ENCODE results near the gene DOK4. TPM values are rescaled to one million over a fixed set of nuclear protein-coding genes. Genes with fewer than 3 reads are reported as not detected.

The DOK4 gene
- total and polyA plus RNA-seq, 8 donors = 27.7 to 108 (median 31.0) TPM

DNA sequence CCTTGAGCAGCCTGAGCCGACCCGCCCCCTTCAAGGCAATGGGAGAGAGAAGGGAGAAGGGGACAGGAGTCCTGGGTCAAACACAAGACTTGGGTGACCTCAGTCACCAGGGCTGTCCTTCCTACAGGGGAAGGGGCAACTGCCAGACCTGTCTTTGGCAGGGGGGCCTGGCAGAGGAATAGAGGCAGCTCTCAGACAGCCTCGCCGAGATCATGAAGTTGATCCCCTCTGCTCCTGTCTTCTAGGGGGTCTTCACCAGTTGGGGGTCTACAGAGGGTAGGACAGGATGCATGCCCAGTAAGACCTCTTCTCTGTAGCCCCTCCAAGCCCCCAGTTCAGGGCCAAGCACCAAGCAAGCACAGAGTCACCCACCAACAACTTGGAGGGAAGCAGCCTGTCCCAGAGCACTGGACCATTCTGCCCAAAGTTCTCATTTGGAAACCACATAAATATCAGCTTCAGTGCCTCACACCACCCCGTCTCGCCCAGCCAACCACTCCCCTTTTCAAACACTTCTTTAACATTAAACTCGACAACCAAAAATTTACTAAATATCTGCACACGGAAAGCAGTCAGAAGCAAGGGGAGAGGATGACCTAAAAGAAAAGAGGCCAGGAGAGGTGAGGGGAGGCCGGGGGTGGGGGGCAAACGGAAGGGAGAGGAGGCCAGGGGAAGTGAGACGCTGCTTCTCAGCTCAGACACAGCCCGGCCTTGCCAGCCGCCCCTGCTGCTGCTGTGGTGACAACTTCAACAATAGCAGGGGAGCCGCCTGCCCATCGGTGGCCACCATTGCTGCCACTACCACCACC is 7.7 kb downstream of the DOK4 start:
- Histone ChIP-seq H3K4me3 (peak overlapping the region; percentile 29 to 44), H3K36me3 (peaks cover 0 to 16% of the 10 kb centered on the region in 2 donors), H3K4me1 (peaks cover 43 to 54% of the 10 kb centered on the region in 2 donors), H3K27ac (peak overlapping the region; percentile 19 to 24), H3K9me3 (no peaks in the 10 kb centered on the region), H3K27me3 (peaks cover 0 to 8% of the 10 kb centered on the region in 2 donors)
- no peak for ATAC-seq
- TF ChIP-seq, protein P1, sequence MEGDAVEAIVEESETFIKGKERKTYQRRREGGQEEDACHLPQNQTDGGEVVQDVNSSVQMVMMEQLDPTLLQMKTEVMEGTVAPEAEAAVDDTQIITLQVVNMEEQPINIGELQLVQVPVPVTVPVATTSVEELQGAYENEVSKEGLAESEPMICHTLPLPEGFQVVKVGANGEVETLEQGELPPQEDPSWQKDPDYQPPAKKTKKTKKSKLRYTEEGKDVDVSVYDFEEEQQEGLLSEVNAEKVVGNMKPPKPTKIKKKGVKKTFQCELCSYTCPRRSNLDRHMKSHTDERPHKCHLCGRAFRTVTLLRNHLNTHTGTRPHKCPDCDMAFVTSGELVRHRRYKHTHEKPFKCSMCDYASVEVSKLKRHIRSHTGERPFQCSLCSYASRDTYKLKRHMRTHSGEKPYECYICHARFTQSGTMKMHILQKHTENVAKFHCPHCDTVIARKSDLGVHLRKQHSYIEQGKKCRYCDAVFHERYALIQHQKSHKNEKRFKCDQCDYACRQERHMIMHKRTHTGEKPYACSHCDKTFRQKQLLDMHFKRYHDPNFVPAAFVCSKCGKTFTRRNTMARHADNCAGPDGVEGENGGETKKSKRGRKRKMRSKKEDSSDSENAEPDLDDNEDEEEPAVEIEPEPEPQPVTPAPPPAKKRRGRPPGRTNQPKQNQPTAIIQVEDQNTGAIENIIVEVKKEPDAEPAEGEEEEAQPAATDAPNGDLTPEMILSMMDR (IDR thresholded peaks at IDR 0.05) = no peak
- no peak for DNase-seq
- intact Hi-C loops (cut with DNase I) = no loop called here

DNA sequence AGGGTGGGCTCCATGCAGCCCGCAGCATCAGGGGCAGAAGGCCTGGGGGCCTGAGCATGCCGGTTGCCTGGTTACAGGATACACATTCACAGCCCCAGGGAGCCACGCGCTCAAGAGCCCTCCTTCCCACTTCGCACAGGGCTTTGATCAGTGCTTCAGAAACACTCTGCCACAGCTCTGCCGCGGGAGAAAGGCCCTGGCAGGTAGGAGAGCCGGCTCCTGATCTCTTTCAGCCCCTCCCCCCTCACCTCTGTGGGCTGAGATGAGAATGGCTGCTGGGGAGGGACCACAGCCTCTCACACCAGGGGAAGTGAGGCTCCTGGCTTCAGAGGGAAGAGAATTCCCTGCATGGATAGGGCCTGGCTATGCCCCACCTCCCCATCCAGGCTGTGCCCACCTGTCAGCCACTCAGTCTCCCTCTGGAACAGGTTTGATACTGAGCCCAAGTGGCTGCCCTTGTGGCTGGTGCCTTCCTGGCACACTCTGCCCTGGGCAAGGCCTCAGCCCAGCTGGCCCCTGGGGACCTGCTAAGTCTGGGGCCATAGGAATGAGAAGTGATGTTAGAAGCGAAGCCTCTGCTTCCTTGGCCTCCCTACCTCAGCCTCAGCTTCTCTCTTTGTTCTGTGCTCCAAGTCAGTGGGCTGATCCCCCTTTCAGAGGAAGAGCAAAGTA is 8.6 kb downstream of the DOK4 start:
- Histone ChIP-seq H3K4me1 (peaks cover 43 to 54% of the 10 kb centered on the region in 2 donors), H3K9me3 (no peaks in the 10 kb centered on the region), H3K4me3 (no peak overlapping the region), H3K27me3 (peaks cover 0 to 8% of the 10 kb centered on the region in 2 donors), H3K36me3 (peaks cover 0 to 24% of the 10 kb centered on the region in 2 donors), H3K27ac (no peak overlapping the region)
- intact Hi-C loops (cut with DNase I) = no loop called here
- TF ChIP-seq, protein P1 (IDR thresholded peaks at IDR 0.05) = no peak
- ATAC-seq = peak; percentile 45
- peak in 1 of 4 donors; percentile 51 for DNase-seq

DNA sequence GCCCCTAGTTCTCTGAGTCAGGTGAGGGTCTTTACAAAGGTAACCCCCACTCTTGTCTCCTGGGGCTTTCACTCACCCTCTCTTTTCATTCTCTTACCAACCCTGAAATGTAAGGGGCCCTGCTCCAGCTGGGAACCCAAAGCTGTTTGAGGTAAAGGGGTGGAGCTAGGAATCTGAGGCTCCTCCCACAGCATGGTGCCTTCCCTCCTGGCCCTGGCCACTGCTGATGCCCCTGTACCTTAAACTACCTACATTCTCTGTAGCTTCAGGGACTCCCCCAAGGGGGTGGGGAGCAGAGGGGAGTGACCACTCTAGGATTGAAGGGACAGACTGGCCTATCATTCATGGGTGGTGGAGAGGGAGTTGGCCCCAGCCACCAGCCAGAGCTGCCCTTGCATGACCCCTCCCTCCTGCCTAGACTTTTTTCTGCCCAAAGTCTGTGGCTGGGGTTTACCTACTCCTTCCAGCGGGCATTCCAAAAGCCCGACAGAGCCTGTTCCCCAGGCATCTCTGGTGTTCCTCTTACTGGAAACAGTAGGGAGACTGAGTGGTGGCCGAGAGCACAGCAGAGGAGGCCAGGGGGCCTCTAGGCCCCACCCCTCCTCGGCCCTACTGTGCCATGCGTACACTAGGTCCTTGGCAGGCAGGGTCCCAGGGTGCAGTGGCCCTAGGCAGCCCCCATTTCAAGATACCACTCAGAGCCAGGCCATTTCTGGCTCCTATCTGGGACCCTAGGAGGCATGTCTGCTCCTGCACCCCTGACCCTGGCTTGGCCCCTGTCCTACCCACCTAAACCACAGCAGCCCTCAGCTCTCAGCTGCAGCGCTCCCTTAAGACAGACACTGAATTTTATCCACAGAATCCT is 9.5 kb downstream of the DOK4 start:
- TF ChIP-seq, protein P1 (IDR thresholded peaks at IDR 0.05) = no peak
- Histone ChIP-seq H3K9me3 (no peaks in the 10 kb centered on the region), H3K36me3 (peaks cover 0 to 33% of the 10 kb centered on the region in 2 donors), H3K4me3 (no peak overlapping the region), H3K4me1 (peaks cover 48 to 62% of the 10 kb centered on the region in 2 donors), H3K27me3 (peaks cover 0 to 8% of the 10 kb centered on the region in 2 donors), H3K27ac (no peak overlapping the region)
- ATAC-seq = peak; percentile 6
- intact Hi-C loops (cut with DNase I) = no loop called here
- no peak for DNase-seq

DNA sequence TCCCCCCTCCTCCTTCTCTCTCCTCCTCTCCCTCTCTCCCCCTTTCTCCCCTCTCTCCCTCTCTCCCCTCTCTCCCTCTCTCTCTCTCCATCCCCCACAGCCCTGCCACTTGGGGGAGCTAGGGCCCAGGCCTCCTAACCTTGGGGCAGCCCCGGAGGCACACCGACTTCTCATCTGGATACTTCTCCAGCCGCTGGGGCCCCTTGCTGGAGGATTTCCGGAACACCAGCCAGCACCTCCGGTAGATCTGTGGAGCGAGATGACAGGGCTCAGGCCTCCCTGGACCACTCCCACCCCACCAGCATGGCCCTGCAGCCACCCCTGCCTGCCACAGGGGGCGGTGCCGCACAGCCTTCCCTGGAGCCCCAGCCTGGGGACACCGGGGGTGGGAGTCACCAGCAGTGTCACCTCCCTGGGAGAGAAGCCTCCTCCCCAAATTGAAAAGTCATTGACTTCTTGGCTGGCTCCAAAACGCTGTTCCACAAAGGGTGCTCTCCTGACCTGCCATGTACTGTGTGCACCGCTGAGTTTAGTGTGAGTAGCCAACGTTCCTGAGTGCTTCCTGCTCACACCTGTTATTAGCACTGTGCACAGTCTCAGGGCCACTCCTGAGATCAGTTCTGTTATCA is 10.5 kb downstream of the DOK4 start:
- ATAC-seq = peak; percentile 24
- intact Hi-C loops (cut with DNase I) = no loop called here

More for the DNA sequence above, 10.5 kb downstream of the DOK4 start:
- H3K4me3 ChIP-seq = no peak overlapping the region
- TF ChIP-seq, protein P1 (IDR thresholded peaks at IDR 0.05) = peak; percentile 32 to 55
- H3K36me3 ChIP-seq = peaks cover 0 to 42% of the 10 kb centered on the region in 2 donors
- DNase-seq = peak in 2 of 4 donors; percentile 50 to 84
- no peaks in the 10 kb centered on the region for H3K9me3 ChIP-seq
- H3K27me3 ChIP-seq = peaks cover 0 to 8% of the 10 kb centered on the region in 2 donors
- peaks cover 49 to 69% of the 10 kb centered on the region in 2 donors for H3K4me1 ChIP-seq
- no peak overlapping the region for H3K27ac ChIP-seq

All from left lung (tissue), 10 donors.